Endothelial cell of umbilical vein (primary cell): ENCODE data around the gene CAMTA1. TPM values are rescaled to one million over a fixed set of nuclear protein-coding genes. Genes with fewer than 3 reads are reported as not detected.

Experiments used
- BruUV-seq: library from RNA; stranded (reverse); fragments of 400-500 nt; replicated peaks from 2 replicates; lab custom pipeline; 2021; lab: Mats Ljungman, UMichigan
- CTCF ChIA-PET: fragments of 300-600, 350-600 bp; sonication (Branson Sonifier 250); formaldehyde crosslinking; loops from one replicate; lab custom pipeline; 2021; ENCODE audit warnings: antibody characterized with exemption, inconsistent platforms; lab: Charles Lee
- POLR2A ChIA-PET: fragments of 300-600, 350-600 bp; sonication (Branson Sonifier 250); formaldehyde crosslinking; loops from one replicate; lab custom pipeline; 2021; ENCODE audit warnings: antibody characterized with exemption, inconsistent platforms; lab: Charles Lee
- DNase-seq: peaks from one replicate; pipeline ENCODE4 v3.0.0-alpha.2; 2011; ENCODE audit warnings: low read depth, low spot score
- FAIRE-seq: peaks from 2 replicates; lab custom pipeline; 2011; peaks lifted over from hg19 to GRCh38; lab: Jason Lieb, UNC
- H2AFZ ChIP-seq: 2 replicates; pipeline ENCODE4 v1.6.0; 2012; ENCODE audit warnings: low read depth, low read length, control low read depth, inconsistent platforms
- H3K27ac ChIP-seq: 2 replicates; pipeline ENCODE4 v1.5.1; 2011; ENCODE audit warnings: low read depth, mild to moderate bottlenecking, control low read depth, low read length, moderate library complexity; ENCODE audit not compliant: insufficient read depth
- H3K27me3 ChIP-seq, 2 experiments: 2 replicates each; pipeline versions ENCODE4 v1.6.0 to v1.6.1; 2011; ENCODE audit warnings: low read length in 2 of 2, mixed read lengths in 1 of 2; ENCODE audit not compliant: control insufficient read depth in 2 of 2, insufficient read depth in 2 of 2
- H3K36me3 ChIP-seq, 2 experiments: 2 replicates in 1 of 2; 3 replicates in 1 of 2; pipeline ENCODE4 v1.5.1; 2011; ENCODE audit warnings: low read length in 2 of 2, mild to moderate bottlenecking in 1 of 2, moderate library complexity in 1 of 2; ENCODE audit not compliant: control insufficient read depth in 2 of 2, insufficient read depth in 2 of 2; ENCODE audit errors: extremely low read depth in 1 of 2
- H3K4me1 ChIP-seq: 3 replicates; pipeline ENCODE4 v1.5.1; 2011; ENCODE audit warnings: mild to moderate bottlenecking, low read length; ENCODE audit not compliant: control insufficient read depth, insufficient read depth; ENCODE audit errors: extremely low read depth
- H3K4me2 ChIP-seq: 2 replicates; pipeline ENCODE4 v1.6.1; 2011; ENCODE audit warnings: low read length, control low read depth, mixed read lengths; ENCODE audit not compliant: insufficient read depth
- H3K4me3 ChIP-seq, 3 experiments: fragments of 200-600 bp in 1 of 3; sonication (generic), shearing (Covaris generic) in 1 of 3; replicated peaks in 1 of 3; 2 replicates each; pipeline ENCODE4 v1.5.1; 2011 to 2016; ENCODE audit warnings: control low read depth in 3 of 3, low read length in 3 of 3, mild to moderate bottlenecking in 2 of 3, inconsistent platforms in 1 of 3, low read depth in 1 of 3, moderate library complexity in 1 of 3; ENCODE audit not compliant: insufficient read depth in 1 of 3
- H3K79me2 ChIP-seq: 2 replicates; pipeline ENCODE4 v1.6.0; 2012; ENCODE audit warnings: low read length, inconsistent platforms; ENCODE audit not compliant: control insufficient read depth, insufficient read depth
- H3K9ac ChIP-seq: replicated peaks from 2 replicates; pipeline ENCODE3; 2011; ENCODE audit warnings: low read length, control low read depth; ENCODE audit not compliant: insufficient read depth; ENCODE audit errors: extremely low read depth
- H3K9me1 ChIP-seq: replicated peaks from 3 replicates; pipeline ENCODE4 v1.6.0; 2011; ENCODE audit warnings: mild to moderate bottlenecking, low read length; ENCODE audit not compliant: control insufficient read depth, insufficient read depth; ENCODE audit errors: extremely low read depth
- H3K9me3 ChIP-seq: replicated peaks from 2 replicates; pipeline ENCODE4 v1.5.1; 2012; ENCODE audit warnings: low read length, inconsistent platforms; ENCODE audit not compliant: control insufficient read depth, insufficient read depth
- H4K20me1 ChIP-seq: replicated peaks from 2 replicates; pipeline ENCODE3; 2011; ENCODE audit warnings: mild to moderate bottlenecking, low read length; ENCODE audit not compliant: control insufficient read depth, insufficient read depth; ENCODE audit errors: extremely low read depth
- CTCF ChIP-seq, 2 donors: IDR thresholded peaks; 1 replicate in 1 of 2; 2 replicates in 1 of 2; pipeline ENCODE4 v1.5.1; 2011; ENCODE audit warnings: low read length in 2 of 2, mild to moderate bottlenecking in 2 of 2, moderate library complexity in 2 of 2, control low read depth in 1 of 2, inconsistent platforms in 1 of 2, low read depth in 1 of 2; ENCODE audit not compliant: insufficient read depth in 1 of 2; ENCODE audit errors: extremely low read depth in 1 of 2
- EZH2 ChIP-seq: IDR thresholded peaks from 2 replicates; pipeline ENCODE4 v1.6.1; 2012; ENCODE audit warnings: borderline replicate concordance, low read depth, mild to moderate bottlenecking, moderate library complexity, low read length, inconsistent platforms; ENCODE audit not compliant: severe bottlenecking
- FOS ChIP-seq: IDR thresholded peaks from 2 replicates; pipeline ENCODE4 v1.6.1; 2011; ENCODE audit warnings: mild to moderate bottlenecking, low read length, moderate library complexity, borderline replicate concordance; ENCODE audit not compliant: insufficient read depth
- GATA2 ChIP-seq: IDR thresholded peaks from 2 replicates; pipeline ENCODE4 v1.7.0; 2011; ENCODE audit warnings: low read depth, mild to moderate bottlenecking, moderate library complexity, mixed read lengths, low read length; ENCODE audit not compliant: insufficient read length, insufficient read depth
- JUN ChIP-seq: IDR thresholded peaks from 2 replicates; pipeline ENCODE4 v1.6.1; 2011; ENCODE audit warnings: borderline replicate concordance, low read depth; ENCODE audit not compliant: insufficient read length, insufficient read depth
- MYC ChIP-seq: IDR thresholded peaks from one replicate; pipeline ENCODE4 v1.6.1; 2011; ENCODE audit warnings: mild to moderate bottlenecking, low read depth, low read length
- POLR2A ChIP-seq: IDR thresholded peaks from 2 replicates; pipeline ENCODE4 v1.6.1; 2012; ENCODE audit warnings: low read depth, mild to moderate bottlenecking, control low read depth, low read length
- POLR2AphosphoS5 ChIP-seq: IDR thresholded peaks from 2 replicates; pipeline ENCODE4 v1.6.1; 2012; ENCODE audit warnings: low read depth, mild to moderate bottlenecking, control low read depth, low read length, moderate library complexity; ENCODE audit not compliant: insufficient read depth
- dilution Hi-C: fragments of 300-500 bp; cut with MboI; formaldehyde crosslinking; loops from one replicate; pipeline ENCODE4 v1.15.0; 2019; ENCODE audit warnings: low sequenced_read_pairs; ENCODE audit not compliant: extremely low pct_ligation_motif_present
- intact Hi-C: fragments of 100-400 bp; cut with micrococcal nuclease; formaldehyde crosslinking; loops from one replicate; pipeline ENCODE4 v1.10.0; 2022
- polyA plus RNA-seq, 4 experiments: library from polyadenylated mRNA; depleted of rRNA in 3 of 4; stranded (reverse) in 3 of 4; unstranded in 1 of 4; fragments of >200 nt; gene quantifications; 2 replicates each; pipeline versions ENCODE4 v1.2.1 to v1.2.3, GENCODE V29; 2011 to 2012; ENCODE audit warnings: missing spikeins in 1 of 4
- total RNA-seq: library from RNA; stranded (reverse); gene quantifications from 2 replicates; pipeline ENCODE4 v1.2.3, GENCODE V29; 2021
- TF ChIP-seq, protein P1 (sequence below): IDR thresholded peaks from 2 replicates; pipeline ENCODE4 v1.6.1; 2011; ENCODE audit not compliant: insufficient read depth, insufficient read length

CAMTA1 gene
- total and polyA plus RNA-seq, 2 donors (not counting 3 experiments of a cell fraction or from before 2014, with no cell fraction given): 50.8 to 92.7 TPM

GRCh38 chr1:7516929-7517328, 731.7 kb downstream of the CAMTA1 start:
- Histone ChIP-seq H3K27me3 (peaks cover 0 to 3% of the 10 kb centered on the region in 2 experiments), H3K27ac (no peak overlapping the region), H3K4me1 (no peaks in the 10 kb centered on the region), H3K9ac (no peak overlapping the region), H3K9me1 (no peaks in the 10 kb centered on the region), H3K36me3 (no peaks in the 10 kb centered on the region), H3K9me3 (no peaks in the 10 kb centered on the region), H4K20me1 (no peaks in the 10 kb centered on the region), H3K4me3 (no peak overlapping the region), H3K79me2 (no peaks in the 10 kb centered on the region), H3K4me2 (no peak overlapping the region), H2AFZ (no peak overlapping the region)
- dilution Hi-C loops: no loop called here
- ChIA-PET POLR2A (no interaction called here), CTCF (interaction anchor here (1.5 kb wide), 1 partner anchor 249 kb away, joined by 3 read pairs; no protein-coding TSS in a partner anchor)
- TF ChIP-seq, protein P1, sequence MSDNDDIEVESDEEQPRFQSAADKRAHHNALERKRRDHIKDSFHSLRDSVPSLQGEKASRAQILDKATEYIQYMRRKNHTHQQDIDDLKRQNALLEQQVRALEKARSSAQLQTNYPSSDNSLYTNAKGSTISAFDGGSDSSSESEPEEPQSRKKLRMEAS: no peak
- intact Hi-C loops: no loop called here
- no TSS peak for BruUV-seq
- no peak for FAIRE-seq
- no peak for DNase-seq

GRCh38 chr1:7517611-7518330, 732.5 kb downstream of the CAMTA1 start:
- Histone ChIP-seq H3K4me2 (no peak overlapping the region), H3K9me3 (no peaks in the 10 kb centered on the region), H3K4me1 (no peaks in the 10 kb centered on the region), H3K27ac (no peak overlapping the region), H4K20me1 (no peaks in the 10 kb centered on the region), H3K36me3 (no peaks in the 10 kb centered on the region), H3K4me3 (no peak overlapping the region), H3K79me2 (no peaks in the 10 kb centered on the region), H3K27me3 (peaks cover 0 to 3% of the 10 kb centered on the region in 2 experiments), H3K9me1 (no peaks in the 10 kb centered on the region), H3K9ac (no peak overlapping the region), H2AFZ (no peak overlapping the region)
- dilution Hi-C loops (no loop called here), intact Hi-C loops (no loop called here)
- BruUV-seq: no TSS peak
- FAIRE-seq (no peak), DNase-seq (no peak)
- TF ChIP-seq CTCF (IDR thresholded peaks at IDR 0.05; ENCODE audit: extremely low read depth in 1 of 2, insufficient read depth in 1 of 2, low read depth in 1 of 2, low read length in 2 of 2): no peak
- TF ChIP-seq, protein P1: no peak
- no peak for TF ChIP-seq MYC
- no peak for TF ChIP-seq POLR2A
- TF ChIP-seq EZH2: no peak
- TF ChIP-seq POLR2AphosphoS5: no peak
- no peak for TF ChIP-seq FOS
- no peak for TF ChIP-seq JUN
- TF ChIP-seq GATA2: no peak
- CTCF ChIA-PET: no interaction called here
- POLR2A ChIA-PET: no interaction called here
